ENCODE data around the gene KCNH1.
"Not testable (repeated sequence)": the region's sequence is repeated elsewhere in the genome, so short reads cannot be mapped to it uniquely, and the experiment has no call there.

Gene KCNH1

DNA sequence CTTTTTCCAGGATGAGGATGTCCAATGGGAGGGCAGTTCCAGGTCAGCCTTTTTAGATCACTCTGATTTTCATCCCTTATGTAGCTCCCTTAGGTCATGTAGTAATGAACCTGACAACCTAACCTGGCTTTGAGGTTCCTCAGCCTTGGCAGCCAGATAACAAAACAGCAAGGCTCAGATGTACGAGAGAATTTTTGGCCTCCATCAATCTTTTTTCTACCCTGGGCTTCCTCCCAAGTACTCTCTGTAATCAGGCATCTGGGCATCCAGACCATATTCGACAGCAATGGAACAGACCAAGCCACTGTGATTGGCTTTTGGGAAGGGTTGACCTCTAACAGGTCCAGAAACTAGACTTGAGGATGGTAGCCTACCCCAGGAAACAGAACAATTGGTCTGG, 38.6 kb downstream of the KCNH1 start:
- no peak for DNase-seq (ENCODE audit: low read depth in 2 of 2)

DNA sequence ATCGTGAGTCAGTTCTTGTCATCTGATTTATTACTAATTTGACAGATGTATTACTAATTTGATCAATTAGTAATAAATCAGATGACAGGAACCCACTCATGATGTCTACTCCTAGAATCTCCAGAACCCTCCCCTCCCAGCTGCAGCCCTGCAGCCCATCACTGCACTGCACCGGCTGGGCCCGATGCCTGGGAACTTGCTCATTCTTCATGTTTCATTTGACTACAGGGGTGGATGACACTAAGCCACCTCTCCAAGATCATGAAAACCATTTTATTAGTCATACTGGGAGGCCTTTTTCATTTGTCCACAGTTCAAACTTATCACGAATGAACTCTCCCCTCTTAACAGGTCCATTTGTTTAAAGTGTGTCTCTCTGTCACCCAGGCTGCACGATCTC, 41.0 kb downstream of the KCNH1 start:
- DNase-seq (ENCODE audit: low read depth in 2 of 2): no peak

DNA sequence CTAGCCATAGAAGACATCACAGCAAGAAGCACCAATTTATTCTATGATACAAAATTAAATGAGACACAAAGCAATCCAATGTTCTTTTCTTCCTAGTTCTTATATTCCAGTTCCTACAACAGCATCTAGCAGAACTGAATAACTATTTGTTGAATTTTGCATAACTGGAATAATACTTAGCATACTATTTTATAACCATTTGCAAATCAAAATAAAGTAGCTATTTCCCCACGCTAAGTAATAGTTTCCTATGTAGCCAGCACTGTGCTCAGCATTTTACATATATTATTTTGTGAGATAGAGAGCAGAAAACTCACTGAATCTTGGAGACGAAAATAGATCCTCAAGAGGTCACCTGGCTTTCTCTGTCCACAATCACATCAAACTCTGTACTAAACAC, 42.1 kb downstream of the KCNH1 start:
- DNase-seq (ENCODE audit: low read depth in 2 of 2): no peak

GRCh38 chr1:211089536-211089935, 44.4 kb downstream of the KCNH1 start:
- DNase-seq (ENCODE audit: low read depth in 2 of 2): no peak

DNA sequence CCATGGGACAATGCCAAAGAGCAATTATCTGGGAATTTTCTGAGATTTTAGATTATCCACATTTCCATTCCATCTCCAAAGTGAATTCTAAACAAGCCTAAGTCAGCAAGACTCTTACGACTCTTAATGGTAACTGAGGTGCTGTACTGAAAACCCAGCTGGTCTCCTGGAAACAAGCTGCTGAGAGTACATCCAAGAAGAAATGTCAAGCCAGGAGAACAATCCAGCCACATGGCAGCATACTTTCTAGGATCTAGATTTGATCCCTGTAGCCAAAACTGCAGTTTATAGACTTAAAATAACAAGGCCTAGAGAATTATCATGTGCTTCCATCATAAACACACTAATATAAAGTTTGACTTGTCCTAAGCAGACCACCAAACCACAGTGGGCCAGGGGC, 45.8 kb downstream of the KCNH1 start:
- DNase-seq (ENCODE audit: low read depth in 2 of 2): no peak

DNA sequence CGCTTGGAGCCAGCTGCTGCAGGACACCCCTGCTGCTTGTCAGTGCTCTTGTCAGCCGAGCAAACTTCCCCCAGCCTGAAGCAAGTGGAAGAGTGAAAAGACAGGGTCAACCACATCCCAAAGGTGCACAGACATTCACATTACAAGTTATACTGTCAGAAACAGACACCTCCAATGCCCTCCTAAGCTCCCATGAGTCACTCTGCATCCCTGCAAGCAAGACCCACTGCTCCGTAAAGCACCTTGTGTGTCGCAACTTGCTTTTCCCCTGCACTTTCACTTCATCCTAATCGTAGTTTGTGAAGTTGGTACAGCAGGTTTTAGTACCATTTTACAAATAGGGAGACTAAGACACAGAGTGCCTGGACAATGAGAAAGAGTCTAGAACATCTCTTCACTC, 51.1 kb downstream of the KCNH1 start:
- no peak for DNase-seq (ENCODE audit: low read depth in 2 of 2)

DNA sequence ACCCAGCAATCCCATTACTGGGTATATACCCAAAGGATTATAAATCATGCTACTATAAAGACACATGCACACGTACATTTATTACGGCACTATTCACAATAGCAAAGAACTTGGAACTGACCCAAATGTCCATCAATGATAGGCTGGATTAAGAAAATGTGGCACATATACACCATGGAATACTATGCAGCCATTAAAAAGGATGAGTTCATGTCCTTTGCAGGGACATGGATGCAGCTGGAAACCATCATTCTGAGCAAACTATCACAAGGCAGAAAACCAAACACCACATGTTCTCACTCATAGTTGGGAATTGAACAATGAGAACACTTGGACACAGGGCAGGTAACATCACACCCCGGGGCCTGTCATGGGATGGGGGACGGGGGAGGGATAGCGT, 52.5 kb downstream of the KCNH1 start:
- DNase-seq (ENCODE audit: low read depth in 2 of 2): not testable (repeated sequence)

DNA sequence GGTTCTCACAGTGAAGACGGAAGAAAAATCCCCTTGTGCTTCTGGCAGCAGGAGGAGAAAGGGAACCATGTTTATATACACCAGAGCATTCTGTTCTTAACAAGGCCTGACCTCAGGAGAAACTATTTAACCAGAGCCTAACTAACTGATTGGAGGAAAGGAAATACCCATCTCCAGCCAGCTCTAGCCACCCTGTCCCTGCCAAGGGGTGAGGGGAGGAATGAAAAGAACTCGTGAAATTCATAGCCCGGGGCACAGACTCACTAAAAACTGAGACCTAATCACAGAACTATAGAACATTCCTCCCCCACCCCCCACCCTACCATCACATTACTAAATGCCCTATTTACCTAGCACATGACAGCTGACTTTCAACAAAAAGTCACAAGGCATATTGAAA, 65.0 kb downstream of the KCNH1 start:
- DNase-seq (ENCODE audit: low read depth in 2 of 2): no peak

- no peak for DNase-seq (ENCODE audit: low read depth in 2 of 2)
Observed at GRCh38 chr1:211066781-211067384, 67.1 kb downstream of the KCNH1 start.

DNA sequence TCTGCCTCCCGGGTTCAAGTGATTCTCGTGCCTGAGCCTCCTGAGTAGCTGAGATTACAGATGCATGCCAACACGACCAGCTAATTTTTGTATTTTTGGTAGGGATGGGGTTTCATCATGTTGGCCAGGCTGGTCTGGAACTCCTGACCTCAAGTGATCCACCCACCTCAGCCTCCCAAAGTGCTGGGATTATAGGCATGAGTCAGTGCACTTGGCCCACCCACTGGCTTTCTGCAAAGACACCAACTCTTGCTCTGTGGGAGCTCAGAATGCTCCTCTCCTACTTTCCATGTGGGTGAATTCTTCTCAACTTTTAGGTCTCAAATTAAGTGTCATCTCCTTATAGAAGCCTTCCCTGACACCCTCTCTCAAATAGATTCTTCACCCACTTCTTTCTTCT, 92.1 kb downstream of the KCNH1 start:
- not testable (repeated sequence) for DNase-seq (ENCODE audit: low read depth in 2 of 2)

- DNase-seq (ENCODE audit: low read depth in 2 of 2): peak; percentile 86 to 87
Observed at GRCh38 chr1:211037095-211037494, 96.9 kb downstream of the KCNH1 start.

- no peak for DNase-seq (ENCODE audit: low read depth in 2 of 2)
Observed at GRCh38 chr1:211036381-211037060, 97.4 kb downstream of the KCNH1 start.

- DNase-seq (ENCODE audit: low read depth in 2 of 2): no peak
Observed at GRCh38 chr1:211035821-211036380, 98.0 kb downstream of the KCNH1 start.

DNA sequence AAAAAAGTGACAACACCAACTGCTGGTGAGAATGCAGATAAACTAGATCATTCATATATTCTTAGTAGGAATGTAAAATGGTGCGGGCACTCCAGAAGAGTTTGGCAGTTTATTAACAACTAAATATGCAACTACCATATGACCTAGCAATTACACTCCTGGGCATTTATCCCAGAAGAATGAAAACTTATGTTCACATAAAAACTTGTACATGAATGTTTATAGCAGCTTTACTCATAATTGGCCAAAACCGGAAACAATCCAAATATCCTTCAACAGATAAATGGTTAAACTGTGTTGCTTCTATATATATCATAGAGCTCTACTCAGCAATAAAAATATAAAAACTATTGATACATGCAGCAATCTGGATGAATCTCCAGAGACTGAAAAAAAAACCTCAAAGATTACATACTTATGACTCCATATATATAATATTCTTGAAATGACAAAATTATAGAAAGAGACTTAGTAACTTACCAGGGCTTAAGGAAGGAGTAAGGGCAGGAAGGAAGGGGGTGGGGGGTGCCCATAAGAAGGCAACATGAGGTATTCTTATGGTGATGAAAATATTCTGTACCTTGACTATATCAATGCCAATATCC, 99.9 kb downstream of the KCNH1 start:
- no peak for DNase-seq (ENCODE audit: low read depth in 2 of 2)

GRCh38 chr1:211024901-211025300, 109.0 kb downstream of the KCNH1 start:
- no peak for DNase-seq (ENCODE audit: low read depth in 2 of 2)

DNA sequence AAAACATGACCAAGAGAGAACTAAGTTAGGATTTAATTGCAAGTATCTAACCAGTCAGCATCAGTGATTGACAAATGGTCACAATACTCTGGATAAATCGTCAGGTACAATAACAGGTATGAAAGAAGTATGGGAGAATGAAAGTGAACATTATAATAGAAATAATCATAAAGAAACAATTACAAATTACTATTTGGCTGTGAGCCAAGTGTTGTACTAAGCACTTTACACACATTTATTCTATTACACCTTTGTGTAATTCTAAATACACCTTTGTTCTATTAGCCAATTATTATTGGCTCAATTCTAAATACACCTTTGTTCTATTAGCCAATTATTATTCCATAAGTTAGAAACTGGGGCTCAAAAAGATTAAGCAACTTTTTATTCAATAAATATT, 114.7 kb downstream of the KCNH1 start:
- no peak for DNase-seq (ENCODE audit: low read depth in 2 of 2)

GRCh38 chr1:211018690-211019089, 115.3 kb downstream of the KCNH1 start:
- no peak for DNase-seq (ENCODE audit: low read depth in 2 of 2)

- DNase-seq (ENCODE audit: low read depth in 2 of 2): no peak
Observed at GRCh38 chr1:211017075-211017718, 116.8 kb downstream of the KCNH1 start.

- DNase-seq (ENCODE audit: low read depth in 2 of 2): no peak
Observed at GRCh38 chr1:211014275-211014674, 119.7 kb downstream of the KCNH1 start.

DNA sequence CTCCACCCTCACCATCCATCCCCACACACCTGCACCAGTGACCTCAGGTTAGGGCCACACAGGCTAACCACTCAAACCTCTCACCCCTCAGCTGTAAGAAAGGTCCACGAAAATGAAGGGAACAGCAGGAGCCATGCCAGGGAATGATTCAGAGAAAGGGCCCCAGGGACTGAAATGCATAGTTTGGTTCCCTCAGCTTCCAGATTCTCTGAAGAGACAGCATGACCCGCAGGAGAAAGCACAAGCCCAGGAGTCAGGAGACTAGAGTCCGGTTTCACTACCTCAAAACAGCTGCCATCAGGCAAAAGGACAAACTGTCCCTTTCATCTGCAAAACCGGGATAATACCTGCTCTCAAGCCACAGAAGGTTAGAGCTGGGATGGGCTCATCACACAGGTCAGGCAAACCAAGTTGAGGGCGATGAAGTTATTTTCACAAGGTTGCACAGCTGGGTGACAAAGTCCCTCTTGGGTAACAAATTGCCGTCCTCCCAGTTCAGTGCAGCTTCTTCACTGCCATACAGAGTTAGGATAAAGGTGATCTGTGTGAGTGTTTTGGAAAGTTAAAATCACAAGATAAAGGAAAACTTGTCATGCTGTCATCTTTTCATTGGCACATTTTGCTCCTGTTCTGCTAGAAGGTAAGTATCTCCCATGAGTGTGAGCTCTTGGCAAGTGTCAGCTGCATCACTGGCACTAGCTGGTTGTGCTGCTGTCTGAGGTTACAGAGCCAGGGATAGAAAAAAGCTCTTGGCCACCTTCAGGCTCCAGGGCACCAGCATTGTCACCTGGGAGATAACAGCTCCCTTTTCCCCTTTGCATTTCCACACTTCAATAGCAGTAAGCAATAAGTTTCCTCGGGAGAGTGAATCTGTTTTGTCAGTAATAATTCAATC, 120.4 kb downstream of the KCNH1 start:
- DNase-seq (ENCODE audit: low read depth in 2 of 2): no peak

DNA sequence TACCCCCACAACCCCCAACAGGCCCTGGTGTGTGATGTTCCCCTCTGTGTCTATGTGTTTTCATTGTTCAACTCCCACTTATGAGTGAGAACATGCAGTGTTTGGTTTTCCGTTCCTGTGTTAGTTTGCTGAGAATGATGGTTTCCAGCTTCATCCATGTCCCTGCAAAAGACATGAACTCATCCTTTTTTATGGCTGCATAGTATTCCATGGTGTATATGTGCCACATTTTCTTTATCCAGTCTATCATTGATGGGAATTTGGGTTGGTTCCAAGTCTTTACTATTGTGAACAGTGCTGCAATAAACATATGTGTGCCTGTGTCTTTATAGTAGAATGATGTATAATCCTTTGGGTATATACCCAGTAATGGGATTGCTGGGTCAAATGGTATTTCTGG, 122.8 kb downstream of the KCNH1 start:
- DNase-seq (ENCODE audit: low read depth in 2 of 2): not testable (repeated sequence)

DNA sequence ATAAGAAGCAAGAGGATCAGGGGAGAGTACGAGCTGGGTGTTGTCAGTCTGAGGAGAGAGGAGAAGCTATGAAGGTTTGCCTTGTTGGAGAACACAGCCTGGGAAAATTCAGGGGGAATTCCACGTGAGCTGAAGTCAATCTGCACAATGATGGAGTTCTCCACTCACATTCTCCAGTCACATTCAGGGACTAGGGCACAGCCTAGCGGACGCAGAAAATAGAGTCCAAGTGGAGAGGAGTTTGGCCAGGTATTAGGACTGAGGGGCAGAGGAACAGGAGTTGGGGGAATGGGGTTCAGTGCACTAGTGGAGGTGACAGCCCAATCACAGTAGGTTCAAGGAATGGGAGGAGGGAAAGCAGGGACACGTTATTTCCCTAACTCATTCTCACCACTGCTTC, 124.0 kb downstream of the KCNH1 start:
- DNase-seq (ENCODE audit: low read depth in 2 of 2): no peak

All from fibroblast of skin of left biceps (primary cell).